WTC11 (cell line): Measurements from ENCODE around the gene CTRL.

Source experiments
- CBFB ChIP-seq: sonication (generic); formaldehyde crosslinking; IDR thresholded peaks from 2 replicates; pipeline ENCODE4 v1.8.1; 2022; ENCODE audit warnings: mild to moderate bottlenecking, low read depth, missing genetic modification reagents
- CTCF ChIP-seq: fragments of 200-600 bp; IDR thresholded peaks from 2 replicates; pipeline ENCODE4 v1.8.0; 2022; ENCODE audit warnings: antibody characterized with exemption
- E2F4 ChIP-seq: sonication (generic); formaldehyde crosslinking; IDR thresholded peaks from 2 replicates; pipeline ENCODE4 v1.8.1; 2022; ENCODE audit warnings: low read depth, mild to moderate bottlenecking, moderate library complexity, missing genetic modification reagents, borderline replicate concordance
- FOXP1 ChIP-seq: sonication (generic); formaldehyde crosslinking; IDR thresholded peaks from 2 replicates; pipeline ENCODE4 v1.8.0; 2022; ENCODE audit warnings: missing genetic modification reagents, mild to moderate bottlenecking, moderate library complexity, borderline replicate concordance
- HMGXB4 ChIP-seq: sonication (generic); formaldehyde crosslinking; IDR thresholded peaks from 2 replicates; pipeline ENCODE4 v1.8.1; 2023; ENCODE audit warnings: mild to moderate bottlenecking, moderate library complexity, missing genetic modification reagents
- NFYB ChIP-seq: sonication (generic); formaldehyde crosslinking; conservative IDR thresholded peaks from 2 replicates; pipeline ENCODE4 v1.8.0; 2022; ENCODE audit warnings: low read depth, missing genetic modification reagents
- PREB ChIP-seq: sonication (generic); formaldehyde crosslinking; IDR thresholded peaks from 2 replicates; pipeline ENCODE4 v1.8.1; 2022; ENCODE audit warnings: mild to moderate bottlenecking, missing genetic modification reagents, moderate library complexity, borderline replicate concordance
- SP1 ChIP-seq: sonication (generic); formaldehyde crosslinking; conservative IDR thresholded peaks from 2 replicates; pipeline ENCODE4 v1.8.1; 2022; ENCODE audit warnings: missing genetic modification reagents
- USF2 ChIP-seq: sonication (generic); formaldehyde crosslinking; IDR thresholded peaks from 2 replicates; pipeline ENCODE4 v1.8.1; 2023; ENCODE audit warnings: mild to moderate bottlenecking, missing genetic modification reagents, moderate library complexity
- ZBTB21 ChIP-seq: sonication (generic); formaldehyde crosslinking; IDR thresholded peaks from 2 replicates; pipeline ENCODE4 v1.8.1; 2023; ENCODE audit warnings: mild to moderate bottlenecking, missing genetic modification reagents, borderline replicate concordance
- ZBTB43 ChIP-seq: sonication (generic); formaldehyde crosslinking; IDR thresholded peaks from 2 replicates; pipeline ENCODE4 v1.8.1; 2023; ENCODE audit warnings: mild to moderate bottlenecking, missing genetic modification reagents
- ZNF512 ChIP-seq: sonication (generic); formaldehyde crosslinking; IDR thresholded peaks from 2 replicates; pipeline ENCODE4 v1.8.1; 2022; ENCODE audit warnings: missing genetic modification reagents, borderline replicate concordance

GRCh38 chr16:67946966-67947558 lies 15.4 kb upstream of the CTRL start:
- no peak for TF ChIP-seq E2F4 (CRISPR knock-in tag)
- no peak for TF ChIP-seq ZBTB21
- no peak for TF ChIP-seq CTCF
- no peak for TF ChIP-seq USF2 (CRISPR knock-in tag)
- TF ChIP-seq NFYB = no peak
- no peak for TF ChIP-seq FOXP1 (CRISPR knock-in tag)
- no peak for TF ChIP-seq SP1 (CRISPR knock-in tag)
- TF ChIP-seq PREB = no peak
- TF ChIP-seq ZNF512 = no peak
- TF ChIP-seq ZBTB43 (CRISPR knock-in tag) = no peak
- no peak for TF ChIP-seq CBFB (CRISPR knock-in tag)
- TF ChIP-seq HMGXB4 (CRISPR knock-in tag) = no peak
